Smooth muscle cell (in vitro differentiated cells): ENCODE data around the gene EPHA4. TPM values are rescaled to one million over a fixed set of nuclear protein-coding genes. Genes with fewer than 3 reads are reported as not detected.

ENCODE experiments used
- DNase-seq: peaks from one replicate; lab custom pipeline; 2025; ENCODE audit not compliant: unreplicated experiment; lab: John Stamatoyannopoulos, UW
- H2AFZ ChIP-seq: fragments of 200-600 bp; sonication (generic); 2 replicates; pipeline ENCODE4 v1.6.0; 2016; ENCODE audit warnings: antibody characterized with exemption, low read depth, mild to moderate bottlenecking
- H3F3A ChIP-seq: fragments of 200-600 bp; sonication (generic); 2 replicates; pipeline ENCODE4 v1.6.0; 2017; ENCODE audit warnings: antibody characterized with exemption, low read depth
- H3K27ac ChIP-seq: fragments of 200-600 bp; sonication (generic); 2 replicates; pipeline ENCODE4 v1.5.1; 2016; ENCODE audit warnings: low read depth, mild to moderate bottlenecking
- H3K27me3 ChIP-seq: fragments of 200-600 bp; sonication (generic); 2 replicates; pipeline ENCODE4 v1.6.1; 2016; ENCODE audit warnings: low read depth, mild to moderate bottlenecking
- H3K36me3 ChIP-seq: fragments of 200-600 bp; sonication (generic); 2 replicates; pipeline ENCODE4 v1.5.1; 2016; ENCODE audit warnings: low read depth
- H3K4me1 ChIP-seq: fragments of 200-600 bp; sonication (generic); 2 replicates; pipeline ENCODE4 v1.5.1; 2016; ENCODE audit warnings: low read depth
- H3K4me2 ChIP-seq: fragments of 200-600 bp; sonication (generic); 2 replicates; pipeline ENCODE4 v1.6.0; 2016; ENCODE audit warnings: mild to moderate bottlenecking
- H3K4me3 ChIP-seq: fragments of 200-600 bp; sonication (generic); 2 replicates; pipeline ENCODE4 v1.5.1; 2016; ENCODE audit warnings: mild to moderate bottlenecking
- H3K79me2 ChIP-seq: fragments of 200-600 bp; sonication (generic); 2 replicates; pipeline ENCODE4 v1.6.0; 2016; ENCODE audit warnings: low read depth, mild to moderate bottlenecking
- H3K9ac ChIP-seq: fragments of 200-600 bp; sonication (generic); 2 replicates; pipeline ENCODE4 v1.6.0; 2016; ENCODE audit warnings: low read depth
- H3K9me3 ChIP-seq: fragments of 200-600 bp; sonication (generic); replicated peaks from 2 replicates; pipeline ENCODE4 v1.5.1; 2016; ENCODE audit warnings: low read depth
- H4K20me1 ChIP-seq: fragments of 200-600 bp; sonication (generic); 2 replicates; pipeline ENCODE4 v1.6.0; 2016; ENCODE audit warnings: low read depth
- CTCF ChIP-seq: fragments of 200-600 bp; sonication (generic); IDR thresholded peaks from 2 replicates; pipeline ENCODE4 v1.5.1; 2017; ENCODE audit warnings: borderline replicate concordance, mild to moderate bottlenecking, antibody characterized with exemption; ENCODE audit not compliant: insufficient read depth, poor library complexity, severe bottlenecking
- WGBS: methylation state at CpG from one replicate; pipeline ENCODE4 v1.1.7; 2016; ENCODE audit warnings: low lambda C conversion rate; 5-methylcytosine and 5-hydroxymethylcytosine counted together
- polyA plus RNA-seq: library from polyadenylated mRNA; unstranded; fragments of >200 nt; fragmentation: Nextera tagmentation; extraction: Ambion mirVana; gene quantifications from 2 replicates; pipeline ENCODE4 v1.2.1, GENCODE V29; 2016
- total RNA-seq: library from RNA; depleted of rRNA; stranded (reverse); fragments of >200 nt; gene quantifications from 2 replicates; pipeline ENCODE4 v1.2.3, GENCODE V29; 2014

EPHA4 gene
- total and polyA plus RNA-seq, 2 experiments from 2014 or later: 2.8 to 48.3 TPM

GRCh38 chr2:221589696-221590095, 17.6 kb upstream of the EPHA4 start:
- Histone ChIP-seq H3K27ac (no peak overlapping the region), H2AFZ (no peak overlapping the region), H3K4me2 (no peak overlapping the region), H4K20me1 (no peaks in the 10 kb centered on the region), H3K79me2 (no peaks in the 10 kb centered on the region), H3K9ac (no peak overlapping the region), H3K4me1 (no peaks in the 10 kb centered on the region), H3K4me3 (no peak overlapping the region), H3K9me3 (no peaks in the 10 kb centered on the region), H3K36me3 (no peaks in the 10 kb centered on the region), H3K27me3 (peaks cover 34% of the 10 kb centered on the region), H3F3A (no peaks in the 10 kb centered on the region)
- 69% methylated on average over 4 of the region's 4 CpGs for WGBS
- DNase-seq: no peak
- no peak for TF ChIP-seq CTCF

GRCh38 chr2:221588306-221588985, 16.3 kb upstream of the EPHA4 start:
- WGBS: 91% methylated on average over 10 of the region's 10 CpGs
- H3K9me3 ChIP-seq: no peaks in the 10 kb centered on the region
- H3K79me2 ChIP-seq: no peaks in the 10 kb centered on the region
- H4K20me1 ChIP-seq: no peaks in the 10 kb centered on the region
- DNase-seq: no peak
- peaks cover 11% of the 10 kb centered on the region for H3K4me1 ChIP-seq
- no peaks in the 10 kb centered on the region for H3F3A ChIP-seq
- H3K4me3 ChIP-seq: no peak overlapping the region
- H2AFZ ChIP-seq: no peak overlapping the region
- no peak overlapping the region for H3K4me2 ChIP-seq
- H3K27me3 ChIP-seq: peaks cover 46% of the 10 kb centered on the region
- H3K27ac ChIP-seq: no peak overlapping the region
- no peak for TF ChIP-seq CTCF
- H3K36me3 ChIP-seq: no peaks in the 10 kb centered on the region
- H3K9ac ChIP-seq: no peak overlapping the region

- Histone ChIP-seq H3K9ac (no peak overlapping the region), H4K20me1 (no peaks in the 10 kb centered on the region), H3K27me3 (peaks cover 92% of the 10 kb centered on the region), H3K79me2 (no peaks in the 10 kb centered on the region), H3K9me3 (no peaks in the 10 kb centered on the region), H3K4me3 (no peak overlapping the region), H3K4me1 (peaks cover 21% of the 10 kb centered on the region), H3K36me3 (no peaks in the 10 kb centered on the region), H2AFZ (no peak overlapping the region), H3K27ac (no peak overlapping the region), H3F3A (no peaks in the 10 kb centered on the region), H3K4me2 (no peak overlapping the region)
- WGBS: 85% methylated on average over 1 of the region's 1 CpG
- TF ChIP-seq CTCF: no peak
- DNase-seq: no peak
Observed at GRCh38 chr2:221581986-221582385, 9.9 kb upstream of the EPHA4 start.

- H3K9ac ChIP-seq: peak overlapping the region; percentile 3
- H3K9me3 ChIP-seq: no peaks in the 10 kb centered on the region
- peaks cover 8% of the 10 kb centered on the region for H3K4me1 ChIP-seq
- 26% methylated on average over 7 of the region's 7 CpGs for WGBS
- peaks cover 16% of the 10 kb centered on the region for H4K20me1 ChIP-seq
- TF ChIP-seq CTCF: no peak
- DNase-seq: no peak
- peaks cover 61% of the 10 kb centered on the region for H3K27me3 ChIP-seq
- H3K4me3 ChIP-seq: peak overlapping the region; percentile 68
- H3K36me3 ChIP-seq: no peaks in the 10 kb centered on the region
- H3K27ac ChIP-seq: no peak overlapping the region
- H3K79me2 ChIP-seq: no peaks in the 10 kb centered on the region
- peak overlapping the region; percentile 90 for H2AFZ ChIP-seq
- H3K4me2 ChIP-seq: peak overlapping the region; percentile 92
- no peaks in the 10 kb centered on the region for H3F3A ChIP-seq
Observed at GRCh38 chr2:221574231-221574570, 2.1 kb upstream of the EPHA4 start.
